ENCODE results near the gene AGTPBP1. TPM values are rescaled to one million over a fixed set of nuclear protein-coding genes. Genes with fewer than 3 reads are reported as not detected.
A peak's percentile ranks its signal among the peaks of the same experiment; 100 is the strongest.
"Not testable (repeated sequence)": the region's sequence is repeated elsewhere in the genome, so short reads cannot be mapped to it uniquely, and the experiment has no call there.

Gene AGTPBP1, protein sequence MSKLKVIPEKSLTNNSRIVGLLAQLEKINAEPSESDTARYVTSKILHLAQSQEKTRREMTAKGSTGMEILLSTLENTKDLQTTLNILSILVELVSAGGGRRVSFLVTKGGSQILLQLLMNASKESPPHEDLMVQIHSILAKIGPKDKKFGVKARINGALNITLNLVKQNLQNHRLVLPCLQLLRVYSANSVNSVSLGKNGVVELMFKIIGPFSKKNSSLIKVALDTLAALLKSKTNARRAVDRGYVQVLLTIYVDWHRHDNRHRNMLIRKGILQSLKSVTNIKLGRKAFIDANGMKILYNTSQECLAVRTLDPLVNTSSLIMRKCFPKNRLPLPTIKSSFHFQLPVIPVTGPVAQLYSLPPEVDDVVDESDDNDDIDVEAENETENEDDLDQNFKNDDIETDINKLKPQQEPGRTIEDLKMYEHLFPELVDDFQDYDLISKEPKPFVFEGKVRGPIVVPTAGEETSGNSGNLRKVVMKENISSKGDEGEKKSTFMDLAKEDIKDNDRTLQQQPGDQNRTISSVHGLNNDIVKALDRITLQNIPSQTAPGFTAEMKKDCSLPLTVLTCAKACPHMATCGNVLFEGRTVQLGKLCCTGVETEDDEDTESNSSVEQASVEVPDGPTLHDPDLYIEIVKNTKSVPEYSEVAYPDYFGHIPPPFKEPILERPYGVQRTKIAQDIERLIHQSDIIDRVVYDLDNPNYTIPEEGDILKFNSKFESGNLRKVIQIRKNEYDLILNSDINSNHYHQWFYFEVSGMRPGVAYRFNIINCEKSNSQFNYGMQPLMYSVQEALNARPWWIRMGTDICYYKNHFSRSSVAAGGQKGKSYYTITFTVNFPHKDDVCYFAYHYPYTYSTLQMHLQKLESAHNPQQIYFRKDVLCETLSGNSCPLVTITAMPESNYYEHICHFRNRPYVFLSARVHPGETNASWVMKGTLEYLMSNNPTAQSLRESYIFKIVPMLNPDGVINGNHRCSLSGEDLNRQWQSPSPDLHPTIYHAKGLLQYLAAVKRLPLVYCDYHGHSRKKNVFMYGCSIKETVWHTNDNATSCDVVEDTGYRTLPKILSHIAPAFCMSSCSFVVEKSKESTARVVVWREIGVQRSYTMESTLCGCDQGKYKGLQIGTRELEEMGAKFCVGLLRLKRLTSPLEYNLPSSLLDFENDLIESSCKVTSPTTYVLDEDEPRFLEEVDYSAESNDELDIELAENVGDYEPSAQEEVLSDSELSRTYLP
- 5.5 and 6.9 TPM in 2 replicates for total RNA-seq

DNA sequence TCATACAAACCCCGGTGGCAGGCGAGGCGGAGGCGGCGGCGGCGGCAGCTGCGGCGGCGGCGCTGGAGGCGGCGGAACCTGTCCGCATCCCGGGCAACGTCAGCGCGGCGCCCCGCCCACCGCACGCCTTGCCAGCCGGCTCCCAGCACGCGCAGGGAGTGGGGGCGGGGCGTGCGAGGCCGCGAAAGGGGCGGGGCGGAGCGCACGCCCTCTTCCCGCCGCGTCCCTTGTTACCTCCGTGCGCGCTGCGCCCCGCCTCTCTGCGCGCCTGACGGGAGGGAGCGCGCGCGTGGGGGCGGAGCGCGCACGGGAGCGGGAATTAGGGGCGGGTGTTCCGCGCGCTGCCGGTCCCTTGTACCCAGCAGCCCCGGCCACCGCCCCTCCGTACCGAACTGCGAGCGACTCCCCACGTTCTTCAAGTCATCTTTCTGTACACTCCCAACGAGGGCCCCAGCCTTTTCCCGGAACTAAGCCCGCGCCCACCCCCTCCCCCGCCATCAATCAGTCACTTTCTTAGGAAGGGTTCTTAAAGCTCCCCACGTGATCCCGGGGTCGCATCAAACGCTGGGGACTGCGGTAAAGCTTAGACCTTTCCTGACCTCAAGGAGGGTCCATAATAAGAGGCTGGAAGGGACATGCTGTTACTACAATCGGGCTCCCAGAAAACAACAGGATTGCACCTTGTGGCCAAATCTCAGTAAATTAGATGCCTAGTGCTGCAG is at the start of gene AGTPBP1:
AGTPBP1 (minus strand) TSS at position 80 of the 722 bp plus-strand sequence. CDS start 29,421 bp downstream, outside the sequence.
- TF ChIP-seq, protein P1, sequence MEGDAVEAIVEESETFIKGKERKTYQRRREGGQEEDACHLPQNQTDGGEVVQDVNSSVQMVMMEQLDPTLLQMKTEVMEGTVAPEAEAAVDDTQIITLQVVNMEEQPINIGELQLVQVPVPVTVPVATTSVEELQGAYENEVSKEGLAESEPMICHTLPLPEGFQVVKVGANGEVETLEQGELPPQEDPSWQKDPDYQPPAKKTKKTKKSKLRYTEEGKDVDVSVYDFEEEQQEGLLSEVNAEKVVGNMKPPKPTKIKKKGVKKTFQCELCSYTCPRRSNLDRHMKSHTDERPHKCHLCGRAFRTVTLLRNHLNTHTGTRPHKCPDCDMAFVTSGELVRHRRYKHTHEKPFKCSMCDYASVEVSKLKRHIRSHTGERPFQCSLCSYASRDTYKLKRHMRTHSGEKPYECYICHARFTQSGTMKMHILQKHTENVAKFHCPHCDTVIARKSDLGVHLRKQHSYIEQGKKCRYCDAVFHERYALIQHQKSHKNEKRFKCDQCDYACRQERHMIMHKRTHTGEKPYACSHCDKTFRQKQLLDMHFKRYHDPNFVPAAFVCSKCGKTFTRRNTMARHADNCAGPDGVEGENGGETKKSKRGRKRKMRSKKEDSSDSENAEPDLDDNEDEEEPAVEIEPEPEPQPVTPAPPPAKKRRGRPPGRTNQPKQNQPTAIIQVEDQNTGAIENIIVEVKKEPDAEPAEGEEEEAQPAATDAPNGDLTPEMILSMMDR (IDR thresholded peaks at IDR 0.05; ENCODE audit: insufficient read depth, low read depth, low read length) = peak; percentile 1
- H3K4me3 ChIP-seq (ENCODE audit: low read depth, low read length) = peak within 1 kb of the TSS; percentile 71

GRCh38 chr9:85786116-85786515 is 44.4 kb upstream of the AGTPBP1 start:
- not testable (repeated sequence) for DNase-seq (ENCODE audit: low read depth); H3K4me3 ChIP-seq (ENCODE audit: low read depth, low read length)

More for the DNA sequence above, at the start of gene AGTPBP1:
- DNase-seq (ENCODE audit: low read depth) = peak; percentile 87

DNA sequence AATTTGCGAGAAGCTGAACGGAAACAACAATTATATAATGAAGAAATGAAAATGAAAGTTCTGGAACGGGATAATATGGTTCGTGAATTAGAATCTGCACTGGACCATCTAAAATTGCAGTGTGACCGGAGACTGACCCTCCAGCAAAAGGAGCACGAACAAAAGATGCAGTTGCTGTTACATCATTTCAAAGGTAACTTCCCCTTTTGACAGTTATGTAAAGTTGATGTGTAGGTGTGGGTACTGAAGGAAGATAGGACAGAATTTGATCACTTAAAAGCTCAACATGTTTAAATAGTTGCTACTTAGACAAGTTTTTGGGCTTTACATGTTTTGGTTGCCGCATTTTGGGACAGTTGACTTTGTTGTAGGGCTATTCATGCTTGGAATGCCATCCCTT is 32.1 kb upstream of the AGTPBP1 start:
- not testable (repeated sequence) for H3K4me3 ChIP-seq (ENCODE audit: low read depth, low read length); DNase-seq (ENCODE audit: low read depth)

GRCh38 chr9:85761802-85762201 is 20.0 kb upstream of the AGTPBP1 start:
- DNase-seq (ENCODE audit: low read depth); H3K4me3 ChIP-seq (ENCODE audit: low read depth, low read length): not testable (repeated sequence)

- not testable (repeated sequence) for DNase-seq (ENCODE audit: low read depth); H3K4me3 ChIP-seq (ENCODE audit: low read depth, low read length)
Observed at GRCh38 chr9:85757716-85758115, 16.0 kb upstream of the AGTPBP1 start.

DNA sequence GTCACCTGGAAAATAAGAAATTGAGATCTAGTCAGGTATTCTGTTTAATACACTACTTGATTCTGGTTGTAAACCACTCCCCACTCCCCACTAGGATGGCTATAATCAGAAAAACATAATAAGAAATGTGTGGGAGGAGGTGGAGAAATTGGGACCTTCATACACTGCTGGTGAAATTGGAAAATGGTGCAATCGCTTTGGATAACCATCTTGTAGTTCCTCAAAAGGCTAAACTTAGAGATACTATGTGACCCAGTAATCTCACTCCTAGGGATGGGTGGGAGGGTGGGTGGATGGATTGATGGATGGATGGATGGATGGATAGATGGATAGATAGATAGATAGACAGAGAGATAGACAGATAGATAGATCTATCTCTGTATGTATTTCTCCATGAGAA is 14.5 kb upstream of the AGTPBP1 start:
- not testable (repeated sequence) for DNase-seq (ENCODE audit: low read depth); H3K4me3 ChIP-seq (ENCODE audit: low read depth, low read length)

- TF ChIP-seq, protein P1 (IDR thresholded peaks at IDR 0.05; ENCODE audit: insufficient read depth, low read depth, low read length) = no peak
- no peak overlapping the region for H3K4me3 ChIP-seq (ENCODE audit: low read depth, low read length)
- DNase-seq (ENCODE audit: low read depth) = no peak
Observed at GRCh38 chr9:85746309-85746708, 4.6 kb upstream of the AGTPBP1 start.

DNA sequence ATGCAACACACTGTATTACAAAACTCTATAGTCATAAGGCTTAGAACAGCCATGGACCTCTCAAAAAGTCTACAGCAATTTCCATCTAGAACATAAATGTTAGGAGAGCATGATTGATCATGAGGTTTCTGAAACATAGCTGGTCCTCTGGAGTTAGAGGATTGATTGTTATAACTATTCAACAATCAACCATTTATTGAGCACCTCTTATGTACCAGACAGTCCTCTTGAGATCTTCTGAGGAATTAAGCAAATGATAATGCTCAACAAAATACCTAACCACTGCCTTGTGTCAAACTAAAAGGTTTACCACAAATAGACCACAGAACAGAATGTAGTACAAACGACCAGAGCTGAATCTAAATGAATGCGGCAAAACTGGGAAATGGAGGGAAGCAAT is 3.4 kb upstream of the AGTPBP1 start:
- TF ChIP-seq, protein P1 (IDR thresholded peaks at IDR 0.05; ENCODE audit: insufficient read depth, low read depth, low read length) = no peak
- no peak for DNase-seq (ENCODE audit: low read depth)
- H3K4me3 ChIP-seq (ENCODE audit: low read depth, low read length) = no peak overlapping the region

- no peak overlapping the region for H3K4me3 ChIP-seq (ENCODE audit: low read depth, low read length)
- TF ChIP-seq, protein P1 (IDR thresholded peaks at IDR 0.05; ENCODE audit: insufficient read depth, low read depth, low read length) = no peak
- no peak for DNase-seq (ENCODE audit: low read depth)
Observed at GRCh38 chr9:85744480-85744879, 2.7 kb upstream of the AGTPBP1 start.
